HL-60 (cell line): ENCODE measurements around the gene PRUNE1.

ENCODE experiments used
- DNase-seq, 2 experiments: peaks; one replicate each; pipeline ENCODE4 v3.0.0-alpha.2; 2010 to 2020; ENCODE audit warnings: low read depth in 1 of 2, low spot score in 1 of 2
- H3K27ac ChIP-seq: fragments of 250-450 bp; sonication (Bioruptor Pico); replicated peaks from 2 replicates; pipeline ENCODE4 v1.5.1; 2020; ENCODE audit warnings: mild to moderate bottlenecking, moderate library complexity
- H3K27me3 ChIP-seq: fragments of 250-450 bp; sonication (Bioruptor Pico); 2 replicates; pipeline ENCODE4 v1.5.1; 2021; ENCODE audit warnings: mild to moderate bottlenecking, moderate library complexity; ENCODE audit not compliant: insufficient read depth, poor library complexity, severe bottlenecking
- H3K4me3 ChIP-seq: replicated peaks from 2 replicates; pipeline ENCODE4 v1.5.1; 2011; ENCODE audit warnings: mild to moderate bottlenecking, control low read depth, low read length; ENCODE audit not compliant: insufficient read depth
- GABPA ChIP-seq: IDR thresholded peaks from 2 replicates; pipeline ENCODE4 v1.6.1; 2012; ENCODE audit warnings: low read depth
- POLR2AphosphoS5 ChIP-seq: IDR thresholded peaks from 2 replicates; pipeline ENCODE4 v1.6.1; 2012; ENCODE audit warnings: low read depth
- REST ChIP-seq: IDR thresholded peaks from 2 replicates; pipeline ENCODE4 v1.6.1; 2012; ENCODE audit warnings: low read depth; ENCODE audit not compliant: insufficient replicate concordance
- SPI1 ChIP-seq: IDR thresholded peaks from 2 replicates; pipeline ENCODE4 v1.6.1; 2012; ENCODE audit warnings: low read depth, mild to moderate bottlenecking, borderline replicate concordance
- TF ChIP-seq, protein P1 (sequence below): IDR thresholded peaks from one replicate; pipeline ENCODE4 v1.5.1; 2011; ENCODE audit warnings: low read length, control low read depth, inconsistent platforms; ENCODE audit not compliant: insufficient read depth

Gene PRUNE1

DNA sequence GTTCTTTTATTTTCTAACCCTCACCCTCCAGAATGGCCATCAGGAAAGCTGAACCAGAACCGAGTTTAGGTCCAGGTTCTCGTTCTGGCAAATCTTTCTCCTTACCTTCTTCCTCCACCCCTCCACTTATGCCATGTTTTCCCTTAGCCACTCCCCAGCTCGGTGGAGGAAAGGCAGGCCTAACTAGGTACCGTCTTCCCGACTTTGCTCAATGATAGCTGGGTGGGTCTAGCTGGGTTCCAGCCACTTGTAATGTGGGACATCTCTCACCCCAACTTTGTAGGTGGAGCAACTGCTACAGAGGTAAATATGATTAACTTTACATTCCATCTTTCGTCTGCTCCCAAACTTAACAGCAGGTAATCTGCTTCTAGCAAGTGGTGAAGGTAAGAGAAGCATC is 28.8 kb downstream of the PRUNE1 start:
- Histone ChIP-seq H3K27ac (no peak overlapping the region), H3K27me3 (no peaks in the 10 kb centered on the region), H3K4me3 (no peak overlapping the region)
- no peak for DNase-seq
- TF ChIP-seq SPI1 (no peak), POLR2AphosphoS5 (no peak), REST (no peak), GABPA (no peak)
- TF ChIP-seq, protein P1, sequence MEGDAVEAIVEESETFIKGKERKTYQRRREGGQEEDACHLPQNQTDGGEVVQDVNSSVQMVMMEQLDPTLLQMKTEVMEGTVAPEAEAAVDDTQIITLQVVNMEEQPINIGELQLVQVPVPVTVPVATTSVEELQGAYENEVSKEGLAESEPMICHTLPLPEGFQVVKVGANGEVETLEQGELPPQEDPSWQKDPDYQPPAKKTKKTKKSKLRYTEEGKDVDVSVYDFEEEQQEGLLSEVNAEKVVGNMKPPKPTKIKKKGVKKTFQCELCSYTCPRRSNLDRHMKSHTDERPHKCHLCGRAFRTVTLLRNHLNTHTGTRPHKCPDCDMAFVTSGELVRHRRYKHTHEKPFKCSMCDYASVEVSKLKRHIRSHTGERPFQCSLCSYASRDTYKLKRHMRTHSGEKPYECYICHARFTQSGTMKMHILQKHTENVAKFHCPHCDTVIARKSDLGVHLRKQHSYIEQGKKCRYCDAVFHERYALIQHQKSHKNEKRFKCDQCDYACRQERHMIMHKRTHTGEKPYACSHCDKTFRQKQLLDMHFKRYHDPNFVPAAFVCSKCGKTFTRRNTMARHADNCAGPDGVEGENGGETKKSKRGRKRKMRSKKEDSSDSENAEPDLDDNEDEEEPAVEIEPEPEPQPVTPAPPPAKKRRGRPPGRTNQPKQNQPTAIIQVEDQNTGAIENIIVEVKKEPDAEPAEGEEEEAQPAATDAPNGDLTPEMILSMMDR: no peak

GRCh38 chr1:151039521-151039920 is 31.3 kb downstream of the PRUNE1 start:
- TF ChIP-seq SPI1 (no peak), POLR2AphosphoS5 (no peak), GABPA (no peak), REST (no peak)
- TF ChIP-seq, protein P1: no peak
- H3K27ac ChIP-seq: no peak overlapping the region
- no peak for DNase-seq
- H3K27me3 ChIP-seq: no peaks in the 10 kb centered on the region
- no peak overlapping the region for H3K4me3 ChIP-seq

DNA sequence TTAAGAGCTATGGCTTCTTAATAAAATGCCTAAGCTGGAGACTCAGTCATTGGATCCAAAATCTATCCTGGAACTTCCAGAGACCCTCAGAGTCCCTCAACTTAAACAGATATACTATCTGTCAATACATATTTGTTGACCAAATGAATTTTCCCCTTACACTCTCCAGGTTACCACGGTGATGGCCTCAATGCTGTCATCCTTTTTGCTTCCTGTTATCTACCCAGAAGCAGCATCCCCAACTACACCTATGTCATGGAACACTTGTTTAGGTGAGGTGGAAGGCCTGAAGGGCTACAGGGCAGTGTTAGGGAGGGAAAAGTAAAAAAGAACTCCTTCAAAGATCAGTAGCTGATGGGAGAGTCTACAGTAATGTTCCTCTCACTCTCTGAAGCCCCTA is 34.9 kb downstream of the PRUNE1 start:
- Histone ChIP-seq H3K4me3 (no peak overlapping the region), H3K27ac (no peak overlapping the region), H3K27me3 (peaks cover 6% of the 10 kb centered on the region)
- DNase-seq: no peak
- TF ChIP-seq SPI1 (no peak), POLR2AphosphoS5 (no peak), REST (no peak)

DNA sequence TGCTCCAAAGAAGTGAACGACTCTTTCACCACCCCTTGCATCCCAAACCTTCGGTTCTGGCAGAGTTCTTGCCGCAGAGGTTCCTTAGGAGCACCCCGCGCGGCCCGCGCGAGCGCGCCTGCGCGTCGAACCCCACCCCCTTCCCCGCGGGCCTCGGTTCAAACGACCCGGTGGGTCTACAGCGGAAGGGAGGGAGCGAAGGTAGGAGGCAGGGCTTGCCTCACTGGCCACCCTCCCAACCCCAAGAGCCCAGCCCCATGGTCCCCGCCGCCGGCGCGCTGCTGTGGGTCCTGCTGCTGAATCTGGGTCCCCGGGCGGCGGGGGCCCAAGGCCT is 39.3 kb downstream of the PRUNE1 start, which contains the start of gene C1orf56:
Gene C1orf56, plus strand, starts transcription at position 161 of the 334 bp plus-strand sequence. Its CDS starts 97 bp downstream, at position 258.
- TF ChIP-seq, protein P1: no peak
- TF ChIP-seq POLR2AphosphoS5 (no peak), SPI1 (no peak), GABPA (no peak), REST (no peak)
- no peak for DNase-seq
- Histone ChIP-seq H3K27ac (no peak within 1 kb of the TSS), H3K27me3 (peaks cover 7% of the 10 kb centered on the region), H3K4me3 (peak within 1 kb of the TSS; percentile 63)
